Erythroblast (primary cell): ENCODE data around the gene NOB1.

ENCODE experiments used
- GATA1 ChIP-seq: IDR thresholded peaks from 2 replicates; pipeline ENCODE4 v1.6.1; 2011; ENCODE audit warnings: low read depth, mild to moderate bottlenecking, control low read depth, low read length, moderate library complexity
- POLR2A ChIP-seq: IDR thresholded peaks from 2 replicates; pipeline ENCODE4 v1.6.1; 2011; ENCODE audit warnings: mild to moderate bottlenecking, low read length

- TF ChIP-seq POLR2A (no peak), GATA1 (no peak)
Measured at GRCh38 chr16:69794486-69794885, 39.8 kb upstream of the NOB1 start.
